DLD1 (cell line): ENCODE data around the gene ARRDC3.

Source experiments
- in situ Hi-C: cut with HindIII; loops from 2 replicates; pipeline ENCODE4 v1.10.0; 2017; ENCODE audit warnings: low sequenced_read_pairs

The ARRDC3 gene

DNA sequence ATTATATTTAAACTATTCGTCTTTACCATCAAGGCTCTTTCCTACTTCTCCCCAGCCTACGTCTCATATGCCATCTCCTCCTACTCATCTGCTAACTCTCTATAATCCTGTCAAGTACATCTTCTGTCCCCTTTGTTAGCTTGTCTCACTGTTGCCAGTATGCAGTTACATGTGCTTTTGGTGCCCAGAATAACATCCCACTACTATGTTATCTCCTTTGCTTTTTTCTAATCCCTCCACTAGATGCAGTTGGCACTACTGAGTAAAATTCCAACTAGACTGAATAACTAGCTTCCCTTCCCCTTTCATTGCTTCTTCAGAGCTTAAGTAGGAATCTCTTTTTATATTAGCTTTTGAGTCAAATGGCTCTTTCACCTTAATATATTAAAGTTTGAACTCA is 3.0 kb upstream of the ARRDC3 start:
- in situ Hi-C loops, result loop anchor here (25.0 kb wide), 1 partner anchor 174 kb away; no protein-coding TSS in a partner anchor

DNA sequence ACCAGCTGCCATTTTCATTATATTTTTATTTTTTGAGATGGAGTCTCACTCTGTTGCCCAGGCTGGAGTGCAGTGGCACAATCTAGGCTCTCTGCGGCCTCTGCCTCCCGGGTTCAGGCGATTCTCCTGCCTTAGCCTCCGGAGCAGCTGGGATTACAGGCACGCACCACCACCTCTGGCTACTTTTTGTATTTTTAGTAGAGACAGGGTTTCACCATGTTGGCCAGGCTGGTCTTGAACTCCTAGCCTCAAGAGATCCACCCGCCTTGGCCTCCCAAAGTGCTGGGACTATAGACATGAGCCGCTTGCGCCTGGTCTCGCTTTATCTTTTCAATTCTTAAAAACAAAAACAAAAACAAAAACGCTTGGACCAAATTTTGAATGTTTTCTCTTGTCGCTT is 2.5 kb upstream of the ARRDC3 start:
- in situ Hi-C loops, result loop anchor here (25.0 kb wide), 1 partner anchor 173 kb away; no protein-coding TSS in a partner anchor

GRCh38 chr5:91384671-91385430 is 1.7 kb upstream of the ARRDC3 start:
- in situ Hi-C loops, result loop anchor here (25.0 kb wide), 1 partner anchor 173 kb away; no protein-coding TSS in a partner anchor

GRCh38 chr5:91383956-91384300 is 811 bp upstream of the ARRDC3 start:
- in situ Hi-C loops, result loop anchor here (25.0 kb wide), 1 partner anchor 172 kb away; no protein-coding TSS in a partner anchor

GRCh38 chr5:91382530-91383026 is 539 bp downstream of the ARRDC3 start:
- in situ Hi-C loops, result loop anchor here (25.0 kb wide), 1 partner anchor 170 kb away; no protein-coding TSS in a partner anchor

- in situ Hi-C loops, result loop anchor here (25.0 kb wide), 1 partner anchor 170 kb away; no protein-coding TSS in a partner anchor
Observed at GRCh38 chr5:91381774-91382359, 1.2 kb downstream of the ARRDC3 start.

DNA sequence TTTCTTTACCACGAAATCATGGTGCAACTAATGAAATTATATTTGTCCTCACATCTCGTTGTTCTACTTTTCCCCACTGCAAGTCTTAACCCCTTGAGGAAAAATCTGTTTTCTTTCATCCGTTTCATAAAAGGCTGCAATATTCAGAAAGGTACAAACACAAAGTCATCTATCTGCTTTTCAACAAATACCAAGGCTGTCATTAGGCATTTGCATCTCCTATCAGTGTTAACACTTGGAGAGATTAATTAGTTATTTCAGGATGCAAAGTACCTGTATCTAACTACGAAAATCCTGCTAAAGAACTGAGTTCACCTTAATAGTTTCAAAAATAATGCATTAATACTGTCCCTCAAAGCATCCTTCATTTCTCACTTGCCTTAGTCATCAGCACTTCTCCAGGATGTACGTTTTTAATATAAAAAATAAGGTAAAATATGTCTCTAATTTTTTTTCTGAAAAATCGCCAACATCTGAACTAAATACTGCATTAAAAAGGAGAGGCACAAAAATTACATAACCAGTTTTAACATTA is 1.8 kb downstream of the ARRDC3 start:
- in situ Hi-C loops, result loop anchor here (25.0 kb wide), 1 partner anchor 169 kb away; no protein-coding TSS in a partner anchor

DNA sequence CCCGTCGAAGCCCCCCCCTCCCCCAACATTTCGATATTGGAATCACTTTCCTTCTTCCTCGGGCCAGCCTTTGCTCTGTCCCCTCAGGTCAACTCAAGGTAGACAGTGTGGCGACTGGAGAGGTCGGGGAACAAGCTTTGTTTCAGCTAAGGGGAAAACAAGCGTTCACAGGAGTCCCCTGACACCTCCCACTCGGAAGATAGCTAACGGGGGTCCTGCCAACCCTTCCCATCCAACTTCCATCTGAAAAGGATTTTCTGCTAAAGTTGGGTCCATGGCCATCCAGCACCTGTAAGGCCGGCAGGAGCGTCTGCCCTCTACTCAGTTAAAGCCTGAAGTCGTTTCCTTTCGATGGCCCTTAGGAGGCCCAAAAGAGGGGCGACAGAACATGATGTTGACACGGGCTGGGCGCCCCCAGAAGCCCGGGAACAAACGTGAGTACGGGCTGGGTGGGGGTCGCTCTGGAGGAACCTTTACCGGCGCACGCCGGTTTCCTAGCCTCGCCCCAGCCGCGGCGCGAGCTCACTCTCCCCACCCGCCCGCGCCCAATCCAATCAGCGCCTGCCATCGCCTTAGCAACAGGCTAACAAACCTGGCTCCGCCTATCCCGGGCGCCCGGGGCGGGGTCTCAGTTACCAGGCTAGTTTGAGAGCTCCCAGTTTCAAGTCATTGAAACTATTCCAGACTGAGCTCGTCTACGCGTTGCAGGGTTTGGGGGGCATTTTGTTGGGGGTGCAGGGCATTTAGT is 2.5 kb downstream of the ARRDC3 start:
- in situ Hi-C loops, result loop anchor here (25.0 kb wide), 1 partner anchor 168 kb away; no protein-coding TSS in a partner anchor

- in situ Hi-C loops, result loop anchor here (25.0 kb wide), 1 partner anchor 168 kb away; no protein-coding TSS in a partner anchor
Observed at GRCh38 chr5:91379914-91380490, 3.1 kb downstream of the ARRDC3 start.

DNA sequence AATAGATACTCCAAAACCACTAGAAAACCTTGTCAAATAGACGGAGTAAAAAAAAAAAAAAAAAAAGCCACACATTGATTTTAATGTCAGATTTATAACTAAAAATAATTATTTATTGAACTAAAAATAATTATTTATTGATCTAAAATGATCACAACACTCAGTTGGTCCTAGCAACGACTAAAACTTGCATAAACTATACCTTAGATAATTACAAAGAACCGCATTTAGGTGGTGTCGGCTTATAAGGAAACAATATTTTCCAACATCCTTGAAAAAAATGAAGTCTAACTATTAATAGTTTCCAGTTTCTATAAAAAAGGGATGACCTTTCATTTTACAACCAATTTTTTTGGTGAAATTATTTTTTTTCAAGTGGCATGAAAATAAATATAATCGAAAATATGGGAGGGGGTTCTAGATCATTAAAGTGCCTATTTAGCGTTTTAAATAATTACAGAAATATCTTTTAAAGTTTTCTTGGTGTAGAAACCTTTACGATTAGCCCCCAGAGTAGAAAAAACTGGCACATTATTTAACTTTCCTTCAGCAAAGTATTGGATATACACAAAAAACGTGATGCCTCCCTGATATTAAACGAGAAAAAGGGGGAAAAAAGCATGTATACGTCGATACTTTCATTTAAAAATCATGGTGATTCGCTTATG is 3.7 kb downstream of the ARRDC3 start:
- in situ Hi-C loops, result loop anchor here (25.0 kb wide), 1 partner anchor 167 kb away; no protein-coding TSS in a partner anchor

- in situ Hi-C loops, result loop anchor here (25.0 kb wide), 1 partner anchor 166 kb away; no protein-coding TSS in a partner anchor
Observed at GRCh38 chr5:91378752-91379211, 4.3 kb downstream of the ARRDC3 start.

DNA sequence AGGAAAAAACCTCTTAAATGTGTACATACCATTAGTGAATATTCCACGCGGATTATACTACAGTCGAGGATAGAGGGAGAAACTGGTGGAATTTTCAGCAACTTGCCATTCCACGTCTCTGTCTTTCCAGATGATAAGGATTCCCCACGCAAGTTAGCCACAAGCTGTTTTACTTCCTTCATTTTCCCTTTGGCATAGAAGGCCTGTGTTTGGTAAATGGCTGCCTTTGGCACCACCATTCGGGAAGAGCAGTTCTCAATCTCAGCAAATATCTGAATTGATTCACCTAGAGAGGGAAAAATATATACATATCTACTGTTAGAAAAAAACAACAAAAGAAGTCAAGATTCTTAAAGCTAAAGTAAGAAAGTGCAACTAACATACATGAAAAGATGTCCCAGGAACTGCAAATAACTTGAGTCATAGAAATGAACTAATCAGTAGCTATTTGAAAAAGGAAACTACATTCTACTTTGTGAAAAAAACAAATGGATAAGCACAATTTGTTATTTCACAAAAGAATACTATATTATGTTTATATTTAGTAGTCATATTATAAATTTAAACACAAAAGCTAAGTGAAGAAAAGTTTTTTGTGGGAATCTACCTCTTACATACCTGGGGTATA is 8.1 kb downstream of the ARRDC3 start:
- in situ Hi-C loops, result loop anchor here (25.0 kb wide), 1 partner anchor 163 kb away; no protein-coding TSS in a partner anchor

DNA sequence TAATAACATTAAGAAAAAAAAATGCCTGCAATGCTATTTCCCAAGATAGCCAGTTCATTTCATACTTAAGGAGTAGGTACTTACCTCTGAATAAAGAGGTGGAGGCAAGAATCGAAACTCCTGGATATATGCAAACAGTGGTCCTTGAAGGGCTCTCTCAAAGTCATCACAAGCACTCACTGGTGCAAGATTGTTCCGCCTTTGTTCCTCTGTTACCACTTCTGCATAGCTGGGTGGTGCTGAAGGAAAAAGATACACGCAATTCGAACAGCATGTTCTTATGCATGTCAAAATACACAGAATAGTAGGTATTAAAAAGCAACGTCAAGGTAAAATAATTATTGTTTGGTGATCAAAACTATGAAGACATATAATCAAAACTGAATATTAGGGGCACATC is 9.5 kb downstream of the ARRDC3 start:
- in situ Hi-C loops, result no loop called here

- in situ Hi-C loops, result no loop called here
Observed at GRCh38 chr5:91373006-91373405, 10.1 kb downstream of the ARRDC3 start.

DNA sequence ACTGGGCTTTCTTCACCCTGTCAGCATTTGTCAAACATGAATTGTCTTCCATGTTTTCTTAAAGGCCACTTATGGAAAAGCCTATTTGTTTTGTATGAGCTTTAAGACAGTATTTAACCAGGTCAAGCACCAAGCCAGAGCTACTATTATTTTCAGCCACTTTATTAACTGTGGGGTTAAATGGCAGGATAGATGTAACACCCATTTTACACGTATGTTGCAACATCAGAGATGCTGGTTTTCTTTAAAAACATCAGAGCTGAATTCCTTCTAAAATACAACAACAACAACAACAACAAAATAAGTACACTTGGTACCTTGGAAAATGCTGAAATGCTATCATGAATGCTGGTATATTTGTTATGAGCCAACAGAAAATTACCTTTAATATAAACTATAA is 13.6 kb downstream of the ARRDC3 start:
- in situ Hi-C loops, result no loop called here

DNA sequence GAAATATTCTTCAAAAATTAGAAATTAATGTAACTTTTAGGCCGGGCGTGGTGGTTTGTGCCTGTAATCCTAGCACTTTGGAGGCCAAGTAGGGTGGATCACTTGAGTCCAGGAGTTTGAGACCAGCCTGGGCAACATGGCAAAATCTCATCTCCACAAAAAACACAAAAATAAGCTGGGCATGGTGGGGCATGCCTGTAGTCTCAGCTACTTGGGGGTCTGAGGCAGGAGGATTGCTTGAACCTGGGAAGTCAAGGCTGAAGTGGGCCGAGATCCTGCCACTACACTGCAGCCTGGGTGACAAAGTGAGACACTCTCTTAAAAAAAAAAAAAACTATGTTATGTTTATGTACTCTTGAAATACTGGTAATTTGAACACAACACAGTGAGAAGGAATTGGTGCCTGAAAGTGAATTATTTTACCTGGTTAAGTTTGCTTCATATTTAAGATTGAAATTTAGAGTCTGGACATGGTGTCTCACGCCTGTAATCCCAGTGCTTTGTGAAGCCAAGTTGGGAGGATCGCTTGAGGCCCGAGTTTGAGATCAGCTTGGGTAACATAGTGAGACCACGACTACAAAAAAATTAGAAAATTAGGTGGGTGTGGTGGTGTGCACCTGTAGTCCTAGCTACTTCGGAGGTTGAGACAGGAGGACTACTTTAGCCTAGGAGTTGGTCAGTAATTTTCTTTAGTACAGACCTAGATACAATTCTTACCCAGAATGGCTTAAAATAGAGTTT is 15.0 kb downstream of the ARRDC3 start:
- in situ Hi-C loops, result no loop called here

DNA sequence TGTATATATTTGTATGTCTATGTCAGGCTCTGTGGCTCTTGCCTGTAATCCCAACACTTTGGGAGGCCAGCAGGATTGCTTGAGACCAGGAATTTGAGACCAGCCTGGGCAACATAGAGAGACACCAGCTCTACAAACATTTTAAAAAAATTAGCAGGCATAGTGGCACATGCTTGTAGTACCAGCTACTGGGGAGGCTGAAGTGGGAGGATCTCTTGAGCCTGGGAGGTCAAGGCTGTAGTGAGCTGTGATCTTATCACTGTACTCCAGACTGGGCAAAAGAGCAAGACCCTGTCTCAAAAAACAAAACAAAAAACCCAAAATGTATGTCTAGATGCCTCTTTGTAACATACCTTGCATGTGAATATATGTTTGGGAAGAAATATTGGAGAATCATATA is 15.8 kb downstream of the ARRDC3 start:
- in situ Hi-C loops, result no loop called here

DNA sequence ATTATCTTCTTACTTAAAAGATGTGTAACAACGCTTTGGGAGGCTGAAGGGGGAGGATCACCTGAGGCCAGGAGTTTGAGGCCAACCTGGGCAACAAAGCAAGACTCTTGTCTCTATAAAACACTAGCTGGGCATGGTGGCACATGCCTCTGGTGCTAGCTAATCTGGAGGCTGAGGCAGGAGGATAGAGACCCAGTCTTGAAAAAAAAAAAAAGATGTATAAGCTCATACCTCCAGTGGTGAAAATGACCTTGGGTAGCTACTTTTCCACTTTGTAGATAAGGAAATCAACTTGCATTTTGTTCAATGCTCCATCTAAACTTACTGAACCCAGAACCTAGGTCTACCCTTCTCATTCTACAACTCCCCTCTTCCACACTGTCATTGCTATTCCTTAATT is 16.6 kb downstream of the ARRDC3 start:
- in situ Hi-C loops, result no loop called here

DNA sequence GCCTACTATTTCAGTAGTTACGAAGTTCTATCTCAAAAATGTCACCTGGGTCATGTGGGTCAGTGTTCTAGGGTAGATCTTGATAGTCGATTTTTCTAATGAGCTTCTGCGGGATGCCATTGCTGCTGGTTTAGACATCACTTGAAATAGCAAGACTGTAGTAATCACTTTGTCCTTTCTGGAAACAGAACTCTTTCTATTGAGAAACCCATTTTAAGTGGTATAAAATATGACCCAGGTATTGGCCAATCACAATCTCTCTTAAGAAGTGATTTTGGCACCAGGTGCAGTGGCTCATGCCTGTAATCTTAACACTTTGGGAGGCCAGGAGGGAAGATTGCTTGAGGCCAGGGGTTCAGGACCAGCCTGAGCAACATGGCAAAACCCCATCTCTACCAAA is 17.6 kb downstream of the ARRDC3 start:
- in situ Hi-C loops, result no loop called here
